ENCODE measurements around the gene EHD1. TPM values are rescaled to one million over a fixed set of nuclear protein-coding genes. Genes with fewer than 3 reads are reported as not detected.

The EHD1 gene
- polyA plus RNA-seq (2013, experiment 1 of 2; ENCODE audit: insufficient read length): 141 TPM
- polyA plus RNA-seq (2013, experiment 2 of 2; ENCODE audit: insufficient read length): 108 TPM

GRCh38 chr11:64878494-64879243, at the start of gene EHD1:
EHD1 (minus strand) TSS chr11:64878621; CDS start chr11:64878464, 157 bp downstream.
- peak; percentile 95 for DNase-seq

GRCh38 chr11:64926689-64927088, 48.3 kb upstream of the EHD1 start:
- no peak for DNase-seq

- no peak for DNase-seq
Observed at GRCh38 chr11:64925536-64926436, 47.4 kb upstream of the EHD1 start.

DNA sequence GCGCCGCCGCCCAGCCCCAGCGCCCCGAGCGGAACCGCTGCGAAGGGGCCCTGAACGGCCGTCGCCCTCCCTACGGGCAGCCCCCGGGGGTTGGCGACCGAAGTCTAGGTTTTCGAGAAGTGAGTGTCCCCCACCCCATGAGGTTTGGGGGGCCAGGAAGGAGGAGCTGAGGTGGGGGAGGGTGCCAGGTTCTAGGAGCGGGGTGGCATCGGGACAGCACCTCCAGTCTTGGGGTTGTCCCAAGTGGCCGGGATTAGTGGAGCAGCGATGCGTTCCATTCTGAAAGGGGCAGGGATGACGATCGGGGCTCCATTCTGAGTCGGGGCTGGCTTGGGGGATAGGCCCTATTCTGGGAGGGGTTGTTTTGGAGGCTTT, 46.5 kb upstream of the EHD1 start:
- DNase-seq: peak; percentile 13

DNA sequence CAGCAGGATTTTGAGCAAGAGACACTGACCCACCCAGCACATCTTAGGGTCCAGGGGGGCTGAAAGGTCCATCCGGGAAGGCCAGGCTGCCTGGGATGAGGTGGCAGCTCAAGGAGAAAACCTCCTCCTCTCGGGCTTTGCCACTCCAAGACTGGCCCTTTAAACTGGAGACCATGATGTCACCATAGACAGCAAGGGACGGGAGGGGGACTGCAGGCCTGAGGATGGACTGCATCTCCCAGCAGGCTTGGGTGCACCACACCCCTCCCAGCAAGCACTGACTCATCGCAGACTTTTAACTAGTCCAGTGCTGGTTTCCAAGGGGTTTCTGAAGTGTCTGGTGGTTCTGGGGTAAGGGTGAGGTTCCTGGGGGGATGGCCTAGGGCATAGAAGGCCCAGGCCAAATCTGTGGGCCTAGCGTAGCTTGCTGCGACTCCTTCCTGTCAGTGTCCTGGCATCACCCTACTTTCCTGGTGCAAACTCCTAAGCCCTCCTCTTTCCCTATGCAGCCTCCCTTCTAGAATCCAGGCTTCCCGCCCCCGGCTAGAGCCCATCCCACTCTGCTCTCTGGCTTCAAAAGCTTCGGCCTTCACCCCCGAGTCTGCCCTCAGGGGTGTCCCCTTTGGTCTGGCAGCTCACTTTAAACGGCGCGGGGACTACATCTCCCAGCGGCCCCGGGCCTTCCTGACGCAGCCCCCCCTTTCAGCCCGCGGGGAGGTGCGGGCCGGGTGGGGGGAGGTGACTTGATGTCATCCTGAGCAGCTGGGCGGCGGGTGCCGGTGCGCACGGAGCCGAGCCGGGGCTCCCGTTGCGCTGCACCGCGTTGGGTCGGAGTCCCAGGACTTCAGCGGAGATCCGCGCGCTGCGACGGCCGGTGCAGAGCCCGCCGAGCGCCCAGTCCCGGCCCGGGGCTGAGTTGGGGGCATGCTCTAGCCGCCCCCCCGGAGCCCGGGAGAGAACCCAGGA, 45.8 kb upstream of the EHD1 start, which contains the start of gene PPP2R5B:
Gene PPP2R5B (plus strand): TSS at position 746 of the 966 bp plus-strand sequence. CDS start 1,046 bp downstream, outside the sequence.
- DNase-seq: peak; percentile 97

DNA sequence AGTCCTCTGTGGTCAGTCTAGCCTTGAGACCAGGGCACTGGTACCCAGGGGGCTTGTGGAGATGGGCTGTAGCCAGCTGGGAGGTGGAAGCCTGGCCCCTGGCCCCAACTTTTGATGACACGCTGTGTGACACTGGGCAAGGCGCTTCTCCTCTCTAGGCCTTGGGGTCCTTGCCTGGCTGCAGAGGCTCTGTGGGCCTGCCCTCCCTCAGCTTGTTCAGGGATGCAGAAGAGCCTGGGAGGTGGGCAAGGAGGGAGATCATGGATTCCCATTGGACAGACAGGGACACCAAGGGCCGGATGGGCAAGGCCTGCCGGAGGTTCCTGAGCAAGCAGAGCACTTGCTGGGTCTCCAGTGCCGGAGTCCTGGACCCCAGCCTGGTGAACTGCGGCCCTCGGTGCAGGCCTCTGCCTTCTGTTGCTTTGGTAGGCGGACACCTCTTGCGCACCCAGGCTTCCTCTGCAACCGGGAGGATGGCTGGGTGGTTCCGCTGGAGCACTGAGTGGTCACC, 44.8 kb upstream of the EHD1 start:
- no peak for DNase-seq

DNA sequence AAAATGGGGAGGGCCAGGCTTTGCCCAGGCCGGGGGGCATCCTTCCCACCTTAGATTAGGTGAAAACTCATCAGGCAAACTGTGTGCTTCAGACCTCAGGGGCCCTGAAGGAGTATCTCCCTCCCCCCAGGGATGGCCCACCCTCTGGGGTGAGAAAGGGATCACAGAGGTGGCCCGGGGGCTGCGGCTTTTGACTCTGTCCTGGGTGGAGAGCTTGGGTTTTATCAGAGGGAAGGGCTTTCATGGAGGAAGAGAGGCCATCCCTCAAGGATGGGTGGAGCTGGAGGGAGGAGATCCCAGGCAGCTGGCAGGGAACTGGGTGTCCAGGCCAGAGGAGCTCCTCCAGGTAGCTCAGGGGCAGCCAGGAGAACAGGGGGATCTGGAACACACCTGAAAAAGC, 43.0 kb upstream of the EHD1 start:
- DNase-seq: no peak

GRCh38 chr11:64920124-64920523, 41.7 kb upstream of the EHD1 start:
- DNase-seq: no peak

- no peak for DNase-seq
Observed at GRCh38 chr11:64919627-64920026, 41.2 kb upstream of the EHD1 start.

DNA sequence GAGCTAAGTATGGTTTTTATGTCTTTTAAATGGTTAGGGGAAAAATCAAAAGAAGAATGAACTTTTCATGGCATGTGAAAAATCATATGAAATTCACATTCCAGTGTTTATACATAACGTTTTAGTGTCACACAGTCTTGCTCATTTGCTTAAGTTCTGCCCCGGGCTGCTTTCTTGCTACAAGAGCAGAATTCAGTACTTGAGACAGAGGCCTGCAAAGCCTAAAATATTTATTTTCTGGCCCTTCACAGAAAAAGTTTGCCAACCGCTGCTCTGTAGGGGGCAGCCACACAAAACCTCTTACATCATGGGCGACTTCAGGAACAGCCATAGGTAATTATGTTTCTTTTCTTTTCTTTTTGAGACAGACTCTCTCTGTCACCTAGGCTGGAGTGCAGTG, 39.6 kb upstream of the EHD1 start:
- peak; percentile 60 for DNase-seq

DNA sequence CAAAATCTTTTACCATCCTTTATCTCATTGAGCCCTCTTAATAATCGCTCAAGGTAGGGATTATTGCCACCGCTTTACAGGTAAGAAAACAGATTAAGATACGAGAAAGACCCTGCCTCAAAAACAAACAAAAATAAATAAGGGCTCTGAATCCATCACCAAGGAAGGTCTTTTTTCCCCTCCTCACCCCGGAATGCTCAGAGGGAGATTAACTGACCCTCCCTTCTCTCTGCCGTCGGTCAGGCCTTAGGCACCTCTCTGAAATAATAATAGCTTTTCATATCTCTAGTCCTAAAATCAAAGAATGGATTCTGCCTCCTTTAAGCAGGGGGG, 39.2 kb upstream of the EHD1 start:
- DNase-seq: no peak

DNA sequence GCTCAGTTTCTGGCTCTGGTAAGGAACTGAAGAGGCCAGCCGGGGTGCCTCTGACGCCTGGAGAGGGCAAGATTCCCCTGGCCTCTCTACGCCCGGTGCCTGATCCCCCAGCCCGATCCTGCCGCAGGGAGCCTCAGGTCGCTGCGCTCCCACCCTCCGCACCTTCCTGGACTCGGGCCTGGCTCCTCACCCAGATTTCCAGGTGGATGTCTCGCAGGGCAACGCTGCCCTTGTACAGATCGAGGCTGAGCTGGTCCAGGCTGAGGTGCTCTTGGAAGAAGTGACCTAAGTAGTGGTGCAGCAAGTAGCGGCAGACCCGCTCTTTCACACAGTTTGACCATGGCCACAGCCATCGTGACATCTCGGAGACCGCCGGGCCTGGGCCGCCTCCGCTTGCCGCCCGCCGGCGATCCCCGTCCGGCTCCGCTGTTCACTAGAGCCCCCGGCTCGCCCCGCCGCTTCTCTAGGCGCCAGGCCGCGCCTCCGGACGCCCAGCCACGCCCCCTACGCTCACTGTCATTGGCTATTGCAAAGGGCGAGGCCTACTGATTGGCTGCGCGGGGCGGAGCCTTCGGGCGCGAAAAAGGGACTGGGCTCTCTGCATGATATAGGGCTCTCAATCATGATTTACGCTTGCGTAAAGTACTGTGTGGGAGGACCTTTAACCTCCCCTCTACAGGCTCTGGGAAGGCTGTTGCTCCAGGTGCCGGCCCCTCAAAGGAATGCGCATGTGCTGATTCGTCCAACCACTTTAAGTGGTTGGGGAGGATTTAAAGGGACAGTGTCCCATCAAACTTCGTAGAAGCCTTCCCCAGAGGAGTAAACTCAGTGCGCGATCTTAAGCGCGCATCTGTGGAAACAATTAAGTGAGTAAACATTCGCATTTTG, 38.6 kb upstream of the EHD1 start, which contains the start of gene ATG2A:
Gene ATG2A (minus strand): TSS at position 435 of the 888 bp plus-strand sequence. CDS start 74 bp downstream, at position 361.
- peak; percentile 100 for DNase-seq

- DNase-seq: peak; percentile 22
Observed at GRCh38 chr11:64916040-64916774, 37.8 kb upstream of the EHD1 start.

- no peak for DNase-seq
Observed at GRCh38 chr11:64915376-64915887, 37.0 kb upstream of the EHD1 start.

GRCh38 chr11:64914123-64914522, 35.7 kb upstream of the EHD1 start:
- DNase-seq: no peak

DNA sequence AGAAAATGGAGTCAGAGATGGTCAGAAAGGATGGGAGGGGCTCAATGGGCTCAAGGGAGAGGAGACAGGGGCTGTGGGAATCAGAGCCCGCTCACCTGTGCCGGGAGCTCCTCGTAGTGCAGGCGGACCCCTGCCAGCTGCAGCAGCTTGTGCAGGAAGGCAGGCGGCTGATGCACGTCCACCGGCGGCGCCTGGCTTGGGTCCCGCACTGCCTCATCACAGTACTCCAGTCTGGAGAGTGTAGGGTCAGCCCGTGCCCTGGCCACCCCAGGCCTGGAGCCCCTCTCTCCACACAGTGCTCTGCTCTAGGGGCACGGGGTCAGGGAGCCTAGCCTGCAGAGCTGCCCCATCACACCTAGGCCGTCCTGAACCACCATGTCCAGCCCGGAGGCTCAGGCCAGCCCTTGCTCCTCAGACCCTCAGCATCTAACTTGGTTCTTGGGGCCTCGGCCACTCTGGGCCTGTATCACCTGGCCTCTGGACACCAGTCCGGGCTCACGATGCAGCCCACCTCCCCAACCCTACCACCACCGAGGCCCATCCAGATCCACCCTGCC, 34.8 kb upstream of the EHD1 start:
- no peak for DNase-seq

- no peak for DNase-seq
Observed at GRCh38 chr11:64911689-64912088, 33.3 kb upstream of the EHD1 start.

DNA sequence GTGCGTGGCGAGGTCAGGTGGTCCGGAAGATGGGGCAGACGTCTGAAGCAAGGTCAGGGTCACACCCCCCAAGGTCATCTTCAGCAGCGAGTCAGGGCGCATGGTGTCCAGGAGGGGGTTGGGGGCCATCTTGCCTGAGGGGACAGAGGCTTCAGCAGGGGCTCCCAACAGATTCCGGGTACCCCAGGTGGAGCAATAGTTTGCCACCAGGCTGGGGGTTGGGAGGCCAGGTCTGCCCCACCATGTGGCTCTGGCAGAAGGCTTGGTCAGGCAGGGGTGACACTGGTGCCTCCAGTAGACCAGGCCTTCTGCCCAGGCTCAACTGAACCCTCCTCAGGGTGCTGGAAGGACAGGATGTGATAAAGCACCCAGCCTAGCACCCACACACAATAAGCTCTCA, 32.7 kb upstream of the EHD1 start:
- DNase-seq: no peak

- DNase-seq: no peak
Observed at GRCh38 chr11:64910451-64911093, 32.2 kb upstream of the EHD1 start.

Data from fibroblast of skin of back (primary cell).